GM19452 (cell line): ENCODE results near the gene PDZD2.
"Not testable (repeated sequence)": the region's sequence is repeated elsewhere in the genome, so short reads cannot be mapped to it uniquely, and the experiment has no call there.

ENCODE experiments used
- ATAC-seq: cut with Tn5 transposase; IDR thresholded peaks from one replicate; pipeline ENCODE4 v1.9.1; 2021; ENCODE audit not compliant: unreplicated experiment

The PDZD2 gene

DNA sequence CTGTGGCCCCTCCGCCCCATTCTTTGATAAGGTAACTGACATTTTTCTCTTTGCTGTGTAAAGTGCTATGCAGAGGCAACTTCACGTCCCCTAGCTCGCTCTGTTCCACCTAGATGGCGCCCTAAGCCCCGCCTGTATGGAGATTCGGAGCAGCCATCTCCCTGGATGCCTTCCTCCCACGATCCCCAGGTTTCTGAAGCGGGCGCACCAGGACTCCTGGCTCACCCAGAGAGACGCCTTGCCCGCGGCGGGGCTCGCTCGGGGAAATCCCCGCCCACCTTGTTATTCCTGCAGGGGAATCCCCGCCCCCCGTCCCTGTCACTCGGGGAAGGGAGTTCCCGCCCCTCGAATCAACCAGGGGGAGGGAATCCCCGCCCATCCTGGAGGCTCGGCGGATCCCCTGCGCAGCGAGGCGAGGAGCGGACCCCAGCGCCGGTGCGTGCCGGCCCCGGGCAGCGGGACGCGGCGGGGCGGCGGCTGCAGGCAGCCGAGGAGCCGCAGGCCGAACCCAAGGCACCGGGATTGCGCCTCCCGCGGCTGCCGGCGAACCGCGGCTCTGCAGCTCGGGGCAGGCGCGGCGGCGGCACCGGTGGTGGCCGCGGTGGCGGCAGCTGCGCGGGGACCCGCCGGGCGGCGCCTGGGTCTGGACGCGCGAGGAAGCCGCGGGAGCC, at the start of gene PDZD2:
Gene PDZD2, plus strand, starts transcription at position 384 of the 671 bp plus-strand sequence.
- peak; percentile 69 for ATAC-seq

DNA sequence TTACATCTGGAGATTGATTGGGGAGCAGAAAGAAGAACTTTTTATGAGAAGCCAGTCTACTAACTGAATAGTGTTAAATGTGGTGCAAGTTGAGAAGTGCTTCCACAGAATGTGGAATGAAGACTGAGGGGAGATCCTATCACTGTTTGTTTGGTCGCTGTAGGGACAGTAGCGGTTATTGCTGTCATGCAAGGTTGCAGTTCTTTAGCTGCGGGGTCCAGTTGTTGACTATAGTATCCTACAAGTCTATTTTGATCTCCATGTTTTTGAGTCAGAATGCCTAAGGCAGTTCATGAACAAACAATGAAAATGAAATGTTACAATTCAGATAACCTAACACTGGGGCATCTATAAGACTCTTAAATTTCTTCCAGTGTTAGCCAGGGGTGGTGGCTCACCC, 45.3 kb upstream of the PDZD2 start:
- no peak for ATAC-seq

DNA sequence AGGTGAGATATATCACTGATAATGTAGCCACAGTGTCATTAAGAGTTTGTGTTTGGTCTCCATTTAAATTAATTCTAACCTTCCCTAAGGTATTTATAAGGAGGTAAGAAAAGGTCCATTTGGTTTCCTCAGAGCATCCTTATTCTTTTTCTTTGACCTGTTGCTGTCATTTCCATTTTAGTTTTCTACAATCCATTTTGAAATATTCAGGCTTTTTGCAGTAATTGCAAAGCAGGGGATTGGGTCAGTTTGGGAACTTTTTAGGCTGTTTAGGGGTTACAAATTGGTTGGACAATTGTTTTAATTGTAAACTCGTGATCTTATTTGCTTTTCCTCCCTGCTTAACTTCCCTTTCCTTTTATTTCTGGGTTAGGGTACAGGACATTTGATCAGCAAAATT, 42.6 kb upstream of the PDZD2 start:
- no peak for ATAC-seq

DNA sequence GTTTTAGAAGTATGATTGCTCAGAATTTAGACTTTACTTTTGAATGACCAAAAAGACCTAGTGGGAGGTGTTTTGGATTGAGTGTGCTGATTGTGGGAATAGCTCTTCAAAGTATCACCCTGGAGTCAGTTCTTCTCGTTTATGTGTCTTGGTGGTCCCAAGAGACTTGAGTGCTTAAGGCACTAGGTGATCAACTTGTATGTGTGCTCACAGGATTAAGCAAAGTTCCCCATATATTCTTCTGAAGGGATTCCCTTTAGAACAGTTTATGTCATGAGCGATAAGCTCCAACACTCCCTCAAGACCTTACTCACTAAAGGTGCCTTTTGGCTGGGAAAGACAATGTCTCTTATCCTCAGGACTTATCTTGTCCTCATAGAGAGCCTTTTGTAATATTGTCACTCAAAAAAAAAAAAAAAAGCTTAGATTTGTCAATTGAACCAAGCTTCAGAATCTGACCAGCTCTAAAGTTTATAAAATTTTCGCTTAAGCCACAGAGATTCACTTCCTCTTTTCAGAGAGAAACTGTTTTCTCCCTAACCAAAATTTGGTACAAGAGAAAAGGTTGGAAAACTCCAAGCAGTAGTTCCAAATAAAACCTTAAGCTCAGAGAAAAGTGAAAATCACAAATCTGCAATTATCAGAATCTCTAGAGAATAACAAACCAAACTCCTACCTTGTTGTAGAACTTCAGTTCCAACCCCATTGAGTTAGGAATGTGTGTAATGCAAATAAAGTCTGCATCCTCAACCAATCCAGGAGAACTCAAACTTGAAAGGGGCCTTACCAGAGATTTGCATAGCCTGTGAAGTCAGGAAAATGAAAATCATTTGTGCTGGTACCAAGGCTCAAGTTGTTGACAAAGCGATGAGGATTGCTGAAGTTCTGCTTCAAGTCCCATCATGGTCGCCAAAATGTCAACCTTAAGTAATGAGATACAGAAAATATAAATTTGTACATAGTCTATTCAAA, 40.0 kb upstream of the PDZD2 start:
- no peak for ATAC-seq

DNA sequence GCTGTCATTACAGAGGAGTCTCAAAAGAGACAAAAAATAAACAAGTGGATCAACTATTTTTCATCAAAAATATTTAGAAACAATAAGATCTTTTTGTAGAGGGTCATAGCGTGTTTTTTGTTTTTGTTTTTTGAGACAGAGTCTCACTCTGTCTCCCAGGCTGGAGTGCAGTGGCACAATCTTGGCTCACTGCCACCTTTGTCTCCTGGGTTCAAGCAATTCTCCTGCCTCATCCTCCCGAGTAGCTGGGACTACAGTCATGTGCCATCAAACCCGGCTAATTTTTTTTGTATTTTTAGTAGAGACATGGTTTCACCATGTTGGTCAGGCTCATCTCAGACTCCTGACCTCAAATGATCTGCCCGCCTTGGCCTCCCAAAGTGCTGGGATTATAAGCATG, 36.6 kb upstream of the PDZD2 start:
- ATAC-seq = not testable (repeated sequence)

DNA sequence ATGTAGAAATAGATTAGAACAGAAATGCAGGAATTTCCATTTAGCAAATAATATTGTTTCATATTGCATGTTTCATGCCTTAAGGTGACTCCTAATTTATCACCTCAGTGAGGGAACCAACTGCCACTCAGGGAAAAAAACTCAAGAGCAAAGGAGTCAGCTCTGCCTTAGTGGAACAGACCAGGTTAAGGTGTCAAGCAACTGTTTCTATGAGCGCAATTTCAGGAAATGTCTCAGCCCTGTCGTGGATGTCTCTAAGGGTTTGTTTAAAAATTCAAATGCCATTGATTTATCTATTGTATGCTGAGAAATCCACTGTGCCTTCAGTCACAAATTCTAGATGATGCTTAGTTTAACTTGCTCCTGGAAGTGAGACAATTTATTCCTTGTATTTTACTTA, 34.7 kb upstream of the PDZD2 start:
- ATAC-seq = no peak

DNA sequence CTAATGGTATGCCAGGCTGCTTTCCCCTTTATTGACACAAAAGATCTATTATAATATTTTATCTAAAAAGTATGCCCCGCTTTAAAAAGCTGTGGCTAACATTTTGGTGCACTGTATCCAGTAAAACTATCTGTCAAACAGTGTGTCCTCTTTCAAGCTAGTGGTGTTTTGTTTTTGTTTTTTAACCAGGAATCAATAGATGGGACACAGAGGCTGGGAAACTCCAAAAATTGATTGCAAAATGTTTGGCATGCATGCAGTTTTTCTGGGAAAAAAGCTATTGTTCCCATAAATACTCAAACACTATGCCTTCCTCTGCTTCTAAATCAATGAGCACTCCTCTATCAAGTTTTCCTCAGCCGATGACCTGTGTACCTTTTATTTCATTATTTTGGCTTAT, 34.3 kb upstream of the PDZD2 start:
- ATAC-seq = no peak

DNA sequence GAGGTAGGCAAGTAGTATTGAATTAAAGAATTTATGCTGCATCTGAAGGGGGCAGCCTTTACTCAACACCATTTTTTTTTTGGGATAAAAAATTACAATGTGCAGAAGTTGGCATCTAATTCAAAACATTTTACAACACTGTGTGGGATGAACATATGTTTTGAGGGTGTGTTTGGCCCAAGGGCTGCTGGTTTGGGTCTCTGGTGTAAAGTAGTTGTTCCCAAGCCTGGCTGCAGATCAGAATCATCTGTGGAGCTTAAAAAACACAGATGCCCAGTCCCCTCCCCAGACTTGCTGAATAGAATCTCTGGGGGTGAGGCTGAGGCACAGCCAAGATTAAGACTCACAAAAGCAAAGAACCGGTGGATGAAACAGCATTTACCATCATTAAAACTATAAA, 33.0 kb upstream of the PDZD2 start:
- no peak for ATAC-seq

DNA sequence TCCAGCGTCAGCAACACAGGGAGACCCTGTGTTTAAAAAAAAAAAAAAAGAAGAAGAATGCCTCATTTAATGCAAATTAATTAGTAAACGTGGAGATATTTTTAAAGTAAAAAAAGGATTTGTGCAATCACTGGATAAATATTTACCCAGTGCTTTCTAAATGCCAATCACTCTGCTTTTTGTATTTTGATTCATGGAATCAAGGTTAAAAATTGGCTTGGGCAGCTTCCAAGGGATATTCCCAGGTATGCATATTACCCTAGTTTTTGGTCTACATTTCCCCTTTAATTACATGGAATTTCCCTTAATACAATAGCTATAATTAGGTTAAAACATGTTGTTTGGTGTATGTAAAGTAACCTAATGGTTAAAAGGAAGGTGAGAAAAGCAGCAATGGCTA, 31.4 kb upstream of the PDZD2 start:
- no peak for ATAC-seq

DNA sequence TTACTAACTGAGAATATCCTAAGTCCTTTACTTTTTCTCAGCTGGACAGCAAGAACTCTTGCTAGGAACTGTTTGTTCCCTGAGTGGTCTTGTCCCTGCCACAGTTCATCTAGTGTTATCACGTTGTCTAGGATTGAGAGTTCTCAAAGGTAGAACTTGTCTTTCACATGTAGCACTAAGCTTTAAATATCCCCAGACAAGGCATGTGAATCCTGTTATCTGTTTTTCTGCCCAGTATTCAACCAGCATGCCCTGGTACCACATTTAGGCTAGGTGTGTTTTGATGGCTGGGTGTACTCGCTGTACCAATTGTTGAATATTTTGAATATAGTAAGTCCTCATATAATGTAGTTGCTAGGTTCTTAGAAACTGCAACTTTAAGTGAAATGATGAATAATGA, 27.9 kb upstream of the PDZD2 start:
- no peak for ATAC-seq

DNA sequence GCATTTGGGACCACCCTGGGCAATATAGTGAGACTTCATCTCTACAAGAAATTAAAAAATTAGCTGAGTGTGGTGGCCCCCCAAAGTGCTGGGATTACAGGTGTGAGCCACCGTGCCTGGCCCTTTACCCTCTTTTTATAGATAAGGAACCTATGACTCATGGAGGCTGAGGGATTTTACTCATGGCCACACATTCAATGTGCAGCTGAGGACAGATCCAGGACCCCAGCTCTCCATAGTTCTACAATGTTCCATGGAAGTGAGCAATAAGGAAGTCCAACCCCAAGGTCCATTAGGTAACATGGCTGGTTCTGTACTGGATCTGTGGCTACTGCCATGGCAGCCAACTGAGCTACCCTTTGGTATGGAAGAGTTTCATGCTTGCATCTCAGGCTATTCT, 25.3 kb upstream of the PDZD2 start:
- ATAC-seq = no peak

DNA sequence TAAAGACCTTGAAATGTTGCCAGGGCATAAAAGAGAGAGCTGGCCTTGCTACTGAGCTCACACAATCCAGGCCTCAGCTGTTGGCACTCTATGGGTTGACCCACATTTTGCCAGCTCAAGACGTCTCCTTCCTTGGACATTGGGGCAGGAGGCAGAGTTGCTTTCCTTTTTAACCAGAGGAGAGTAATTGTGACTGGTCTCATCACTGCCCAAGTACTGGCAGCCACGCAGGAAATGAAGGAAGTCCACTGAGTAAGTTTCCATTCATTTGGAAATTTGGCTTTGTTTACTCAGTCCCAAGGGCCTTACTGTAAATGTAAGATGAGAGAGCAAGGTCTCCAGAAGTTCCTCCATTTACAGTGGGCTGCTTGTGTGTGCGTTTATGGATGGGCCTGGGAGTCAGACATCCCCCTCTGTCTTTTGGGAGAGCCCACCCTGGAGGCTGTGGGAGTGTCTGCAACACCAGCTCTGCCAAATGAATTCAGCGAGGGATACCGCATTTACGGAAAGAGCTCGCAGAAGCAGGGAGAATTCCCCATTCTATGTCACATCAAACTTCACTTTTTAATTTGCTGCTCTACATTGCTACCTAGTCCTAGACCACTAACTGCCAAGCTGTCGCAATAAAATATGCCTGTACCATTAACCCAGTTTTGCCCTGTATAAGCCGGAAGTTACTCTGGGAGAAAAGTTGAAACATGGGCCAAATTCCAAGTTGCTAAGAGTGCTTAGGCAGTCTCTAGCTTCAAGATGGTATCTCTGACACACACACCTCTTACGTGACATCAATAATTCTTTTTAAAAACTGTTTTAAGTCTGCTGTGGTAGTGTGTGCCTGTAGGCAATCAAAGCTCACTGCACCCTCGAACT, 24.5 kb upstream of the PDZD2 start:
- no peak for ATAC-seq

DNA sequence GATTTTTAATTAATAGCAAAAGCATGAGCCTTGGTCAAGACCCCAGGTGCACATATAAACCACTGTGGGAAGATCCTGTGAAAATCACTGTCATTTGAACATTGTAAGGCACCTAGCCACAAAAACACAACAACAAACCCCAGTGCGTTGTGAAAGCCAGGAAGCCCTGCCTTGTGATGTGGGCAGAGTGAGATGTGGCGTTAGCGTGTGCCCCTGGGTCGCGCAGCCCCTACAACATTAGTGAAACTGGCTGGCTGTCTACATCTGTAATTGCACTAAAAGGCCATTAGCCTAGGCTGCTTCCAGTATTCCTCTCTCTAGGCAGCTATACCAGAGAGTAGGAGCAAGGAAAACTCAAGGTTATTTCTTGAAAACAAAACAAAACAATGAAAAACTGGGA, 21.1 kb upstream of the PDZD2 start:
- ATAC-seq = no peak

DNA sequence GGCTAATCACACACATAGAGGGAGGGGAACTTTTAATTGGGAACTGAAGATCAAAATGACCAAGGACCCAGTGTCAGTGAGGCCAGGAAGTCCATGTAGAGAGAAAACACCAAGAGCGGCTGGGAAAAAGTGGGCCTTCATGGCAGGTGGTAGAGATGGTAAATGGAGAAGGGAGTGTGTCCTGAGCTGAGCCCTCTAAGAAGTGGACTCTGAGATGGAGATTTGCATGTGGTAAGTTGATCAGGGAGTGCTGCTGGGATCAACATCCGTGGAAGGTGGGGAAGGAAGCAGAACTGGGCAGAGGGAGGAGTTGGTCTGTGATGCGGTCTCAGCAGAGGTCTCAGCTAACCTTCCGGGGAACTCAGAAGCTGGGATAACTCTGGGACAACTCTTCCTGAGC, 18.9 kb upstream of the PDZD2 start:
- ATAC-seq = no peak

DNA sequence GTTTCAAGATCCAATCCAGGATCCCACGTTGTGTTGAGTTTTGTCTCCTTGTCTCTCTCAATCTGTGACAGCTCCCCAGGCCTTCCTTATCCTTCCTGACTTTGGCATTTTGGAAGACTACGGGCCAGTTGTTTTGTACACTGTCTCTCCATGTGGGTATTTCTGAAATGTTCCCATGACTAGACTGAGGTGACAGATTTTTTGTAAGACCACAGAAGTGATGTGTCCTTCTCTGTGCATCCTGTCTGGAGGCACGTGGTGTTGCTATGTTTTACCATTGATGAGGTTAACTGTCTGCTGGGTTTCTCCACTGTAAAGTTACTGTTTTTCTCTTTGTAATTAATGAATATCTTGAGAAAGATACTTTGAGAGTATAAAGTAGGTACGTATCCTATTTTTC, 15.7 kb upstream of the PDZD2 start:
- no peak for ATAC-seq

DNA sequence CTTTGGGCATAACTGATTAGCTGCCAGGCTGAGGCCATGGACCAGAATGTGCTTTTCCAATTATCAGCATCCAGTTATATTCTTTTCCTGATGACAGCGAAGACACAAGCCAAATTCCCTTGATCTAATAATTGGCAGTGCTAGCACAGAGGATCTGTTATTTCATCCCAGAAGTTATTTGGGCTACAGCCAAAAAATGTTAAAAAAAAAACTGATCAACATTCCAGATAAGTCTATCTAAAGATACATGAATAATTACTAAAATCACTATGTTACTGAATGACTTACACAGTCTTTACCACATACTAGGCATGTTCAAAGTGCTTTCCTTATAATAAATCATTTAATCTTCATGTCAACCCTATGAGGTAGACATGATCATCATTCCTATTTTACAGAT, 13.5 kb upstream of the PDZD2 start:
- ATAC-seq = no peak

DNA sequence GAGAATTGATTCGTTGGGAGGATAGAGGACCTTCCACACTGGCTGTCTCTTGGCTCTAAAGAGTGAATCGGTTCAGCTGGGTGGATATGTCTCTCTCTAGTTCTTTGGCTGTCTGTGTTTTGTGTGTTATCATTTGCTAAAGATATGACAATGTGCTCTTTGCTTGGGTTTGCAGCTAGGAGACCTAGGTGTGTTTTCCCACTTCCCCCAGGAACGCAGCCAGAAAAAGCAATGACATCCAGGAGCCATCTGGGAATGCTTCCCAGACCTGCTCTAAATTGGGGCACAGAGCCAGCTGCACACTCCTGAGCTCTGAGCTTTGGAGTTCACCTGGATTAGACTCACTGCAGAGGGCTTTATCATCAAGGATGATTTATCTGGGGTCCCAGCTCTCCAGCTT, 12.8 kb upstream of the PDZD2 start:
- ATAC-seq = no peak

DNA sequence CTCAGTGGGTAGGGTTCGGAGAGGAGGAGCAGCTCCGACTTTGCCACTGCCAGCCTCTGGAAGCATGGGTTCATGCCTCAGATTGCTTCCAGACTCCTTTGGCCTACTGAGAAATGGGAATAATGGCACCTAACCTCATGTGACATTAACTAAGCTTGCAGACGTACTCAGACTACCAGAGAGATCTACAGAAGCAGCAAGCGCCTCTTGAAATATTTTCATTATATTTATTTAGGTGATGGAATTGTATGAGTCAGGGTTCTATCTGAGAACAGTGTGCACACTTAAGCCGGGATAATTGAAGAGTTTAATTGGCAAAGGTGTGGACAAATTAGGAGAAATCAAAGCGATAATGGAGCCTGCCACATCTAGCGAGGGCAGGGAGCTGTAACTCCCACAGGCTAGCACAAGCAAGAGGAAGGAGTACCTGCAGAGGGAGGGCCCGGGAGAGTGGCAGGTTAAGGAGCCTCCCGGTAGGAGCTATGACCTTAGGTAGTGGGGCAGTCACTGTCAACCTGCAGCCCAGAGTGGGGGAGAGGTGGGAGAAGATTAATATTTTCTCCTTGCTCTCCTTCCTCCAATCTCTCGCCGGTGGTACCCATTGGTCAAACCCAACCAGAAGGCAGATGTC, 12.2 kb upstream of the PDZD2 start:
- ATAC-seq = no peak

DNA sequence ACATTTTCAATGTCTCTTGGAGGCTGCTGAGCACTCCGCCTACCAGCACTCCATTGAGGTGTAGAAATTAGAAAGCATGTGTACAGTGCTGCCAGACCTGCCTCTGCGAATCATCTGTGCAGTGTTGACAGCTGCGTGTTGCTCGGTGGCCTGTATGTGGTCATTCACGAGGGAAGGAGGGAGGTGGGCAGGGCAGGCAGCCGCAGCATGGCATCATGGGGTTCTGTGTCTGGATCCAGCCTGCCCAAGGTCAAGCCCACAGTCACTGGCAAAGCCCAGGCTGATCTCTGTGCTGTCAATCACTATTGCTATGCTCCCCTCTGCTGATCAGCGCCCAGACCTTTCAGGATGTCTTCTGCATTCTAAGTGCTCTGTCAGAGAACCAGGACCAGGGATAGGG, 8.0 kb upstream of the PDZD2 start:
- ATAC-seq = no peak

DNA sequence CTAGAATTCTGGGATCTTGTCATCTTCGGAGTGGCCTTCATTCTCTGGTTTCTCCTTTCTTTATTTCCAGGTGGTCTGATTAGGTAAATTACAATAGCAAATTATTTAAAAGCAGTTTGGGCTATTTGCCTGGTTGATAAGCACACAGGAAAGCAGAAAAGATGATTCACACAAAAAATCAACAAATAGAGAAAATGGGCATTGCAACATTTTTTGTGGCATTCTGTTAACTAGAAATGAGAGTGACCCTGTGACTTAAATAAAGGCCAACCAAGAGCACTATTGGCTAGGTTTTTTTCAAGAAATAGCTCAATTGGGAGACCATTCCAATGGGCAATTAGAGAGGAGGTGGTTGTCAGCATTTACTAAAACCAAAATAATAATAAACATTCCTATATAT, 6.5 kb upstream of the PDZD2 start:
- ATAC-seq = no peak

DNA sequence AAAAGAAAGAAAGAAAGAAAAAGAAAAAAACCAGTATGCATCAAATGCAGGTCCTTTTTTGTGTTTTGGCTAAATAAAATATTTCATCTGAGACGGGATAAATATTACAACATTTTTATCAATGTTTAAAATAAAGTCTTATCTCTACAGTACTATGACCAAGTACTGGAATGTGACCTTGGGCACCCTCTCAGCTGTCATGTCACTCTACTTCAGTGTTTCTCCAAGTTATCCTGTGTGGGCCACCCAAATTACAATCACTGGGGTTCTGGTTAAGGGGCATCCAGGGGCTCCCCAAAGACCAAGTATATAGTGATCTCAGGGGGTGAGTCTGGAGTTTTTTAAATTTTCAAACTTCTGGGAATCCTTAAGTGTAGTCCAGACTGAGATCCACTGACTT, 3.5 kb upstream of the PDZD2 start:
- ATAC-seq = no peak
